Neural progenitor cell (in vitro differentiated cells): Measurements from ENCODE around the gene DEK.

ENCODE experiments used
- CTCF ChIP-seq: fragments of 200-600 bp; sonication (generic); IDR thresholded peaks from 2 replicates; pipeline ENCODE4 v1.5.1; 2017; ENCODE audit warnings: antibody characterized with exemption, mild to moderate bottlenecking
- EZH2 ChIP-seq: fragments of 200-600 bp; sonication (generic); IDR thresholded peaks from 2 replicates; pipeline ENCODE4 v1.6.1; 2017; ENCODE audit warnings: antibody characterized with exemption, mild to moderate bottlenecking, moderate library complexity

- TF ChIP-seq EZH2: no peak
- no peak for TF ChIP-seq CTCF
These were observed 46.1 kb downstream of the DEK start for GRCh38 chr6:18218233-18218632.
